GM12864 (cell line): ENCODE results near the gene CMTM1.

ENCODE experiments used
- DNase-seq: peaks from one replicate; pipeline ENCODE4 v3.0.0-alpha.2; 2011; ENCODE audit warnings: low read depth
- H3K4me3 ChIP-seq: 2 replicates; pipeline ENCODE4 v1.5.1; 2011; ENCODE audit warnings: mild to moderate bottlenecking, low read depth, low read length, control low read depth
- TF ChIP-seq, protein P1 (sequence below): IDR thresholded peaks from 2 replicates; pipeline ENCODE4 v1.5.1; 2011; ENCODE audit warnings: low read depth, mild to moderate bottlenecking, moderate library complexity, low read length, control low read depth, inconsistent platforms; ENCODE audit errors: missing control alignments

Gene CMTM1, protein sequence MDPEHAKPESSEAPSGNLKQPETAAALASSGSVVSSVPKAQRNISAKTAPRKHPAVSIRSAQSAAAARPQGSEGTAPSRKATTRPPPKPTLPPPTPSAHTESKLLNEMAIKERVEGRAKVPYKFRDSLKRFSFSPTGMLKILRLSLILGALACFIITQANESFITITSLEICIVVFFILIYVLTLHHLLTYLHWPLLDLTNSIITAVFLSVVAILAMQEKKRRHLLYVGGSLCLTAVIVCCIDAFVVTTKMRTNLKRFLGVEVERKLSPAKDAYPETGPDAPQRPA

DNA sequence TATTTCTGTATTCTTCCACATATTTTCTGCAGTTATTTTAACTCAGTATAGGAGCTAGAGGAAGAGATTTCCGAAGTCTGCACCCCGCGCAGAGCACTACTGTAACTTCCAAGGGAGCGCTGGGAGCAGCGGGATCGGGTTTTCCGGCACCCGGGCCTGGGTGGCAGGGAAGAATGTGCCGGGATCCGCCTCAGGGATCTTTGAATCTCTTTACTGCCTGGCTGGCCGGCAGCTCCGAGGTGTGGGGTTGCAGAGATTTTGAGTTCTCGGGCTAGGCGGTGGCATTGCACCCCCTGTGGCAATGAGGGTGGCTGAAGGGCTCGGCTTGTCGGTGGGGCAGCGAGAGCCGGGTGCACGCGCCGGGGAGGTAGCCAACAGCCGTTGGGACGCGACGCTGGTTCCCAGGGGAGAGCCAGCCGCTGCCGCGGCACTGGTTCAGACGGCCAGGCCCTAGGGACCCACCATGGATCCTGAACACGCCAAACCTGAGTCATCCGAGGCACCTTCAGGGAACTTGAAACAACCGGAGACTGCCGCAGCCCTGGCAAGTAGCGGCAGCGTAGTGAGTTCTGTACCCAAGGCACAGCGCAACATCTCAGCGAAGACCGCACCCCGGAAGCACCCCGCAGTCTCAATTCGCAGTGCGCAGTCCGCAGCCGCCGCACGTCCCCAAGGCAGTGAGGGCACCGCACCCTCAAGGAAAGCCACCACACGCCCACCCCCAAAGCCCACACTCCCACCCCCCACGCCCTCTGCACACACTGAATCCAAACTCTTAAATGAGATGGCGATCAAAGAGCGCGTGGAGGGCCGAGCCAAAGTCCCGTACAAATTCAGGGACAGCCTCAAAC lies at the start of gene CMTM1:
Gene CMTM1 (plus strand): TSS at position 389 of the 851 bp plus-strand sequence. CDS start 75 bp downstream, at position 464.
- no peak for DNase-seq
- H3K4me3 ChIP-seq, result no peak within 1 kb of the TSS
- TF ChIP-seq, protein P1, sequence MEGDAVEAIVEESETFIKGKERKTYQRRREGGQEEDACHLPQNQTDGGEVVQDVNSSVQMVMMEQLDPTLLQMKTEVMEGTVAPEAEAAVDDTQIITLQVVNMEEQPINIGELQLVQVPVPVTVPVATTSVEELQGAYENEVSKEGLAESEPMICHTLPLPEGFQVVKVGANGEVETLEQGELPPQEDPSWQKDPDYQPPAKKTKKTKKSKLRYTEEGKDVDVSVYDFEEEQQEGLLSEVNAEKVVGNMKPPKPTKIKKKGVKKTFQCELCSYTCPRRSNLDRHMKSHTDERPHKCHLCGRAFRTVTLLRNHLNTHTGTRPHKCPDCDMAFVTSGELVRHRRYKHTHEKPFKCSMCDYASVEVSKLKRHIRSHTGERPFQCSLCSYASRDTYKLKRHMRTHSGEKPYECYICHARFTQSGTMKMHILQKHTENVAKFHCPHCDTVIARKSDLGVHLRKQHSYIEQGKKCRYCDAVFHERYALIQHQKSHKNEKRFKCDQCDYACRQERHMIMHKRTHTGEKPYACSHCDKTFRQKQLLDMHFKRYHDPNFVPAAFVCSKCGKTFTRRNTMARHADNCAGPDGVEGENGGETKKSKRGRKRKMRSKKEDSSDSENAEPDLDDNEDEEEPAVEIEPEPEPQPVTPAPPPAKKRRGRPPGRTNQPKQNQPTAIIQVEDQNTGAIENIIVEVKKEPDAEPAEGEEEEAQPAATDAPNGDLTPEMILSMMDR, result no peak

DNA sequence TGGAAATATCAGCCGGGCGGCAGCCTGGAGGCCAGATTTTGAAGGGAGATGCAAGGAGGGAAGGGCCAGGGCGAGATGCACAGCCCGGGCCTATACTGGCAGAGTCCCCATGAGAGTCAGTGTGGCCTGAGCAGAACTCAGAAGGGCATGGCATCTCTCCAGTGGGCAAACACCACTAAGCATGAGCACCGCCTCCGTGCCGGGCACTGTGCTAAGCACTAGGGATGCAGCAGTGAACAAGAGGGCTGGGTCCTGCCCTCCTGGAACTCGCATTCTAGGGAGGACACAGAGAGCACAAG lies 49.8 kb upstream of the CMTM1 start:
- TF ChIP-seq, protein P1, result no peak
- no peak overlapping the region for H3K4me3 ChIP-seq
- no peak for DNase-seq

DNA sequence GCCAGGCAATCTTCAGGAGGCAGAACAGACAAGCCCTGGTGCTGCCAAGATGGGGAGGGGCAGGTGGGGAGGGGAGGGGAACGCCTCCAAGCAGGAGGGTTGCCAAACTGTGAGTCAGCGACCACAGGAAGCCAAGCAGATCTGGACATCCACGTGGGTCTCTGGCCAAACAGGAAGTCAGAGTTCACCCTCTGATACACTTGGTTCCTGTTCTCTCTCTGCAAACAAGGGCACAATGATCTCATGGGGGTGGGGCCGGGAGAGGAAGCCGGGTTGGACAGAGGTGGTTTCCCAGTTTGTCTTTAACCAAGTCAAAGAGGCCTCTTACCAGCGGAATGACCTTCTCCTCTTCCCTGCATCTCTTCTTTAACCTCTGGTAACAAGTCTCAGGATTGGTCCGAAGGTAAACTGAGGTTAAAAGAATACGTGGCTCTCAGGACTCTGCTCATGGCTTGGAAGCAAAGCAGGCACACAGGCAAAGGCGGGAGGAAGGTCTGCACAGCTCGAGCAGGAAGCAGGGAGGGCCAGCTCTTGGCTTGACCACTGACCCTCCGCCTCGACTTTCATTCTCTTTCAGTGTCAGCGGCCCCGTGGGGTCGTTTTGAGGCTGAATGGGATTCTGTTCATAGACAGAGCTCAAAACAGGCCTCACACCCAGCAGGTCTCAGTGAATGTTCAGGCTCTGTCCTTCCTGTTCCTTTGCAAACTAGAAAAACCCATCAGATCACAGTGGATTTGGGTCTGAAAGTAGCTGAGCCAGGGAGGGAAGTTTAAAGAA lies 49.2 kb upstream of the CMTM1 start:
- TF ChIP-seq, protein P1, result no peak
- peak overlapping the region; percentile 49 for H3K4me3 ChIP-seq
- peak; percentile 96 for DNase-seq

DNA sequence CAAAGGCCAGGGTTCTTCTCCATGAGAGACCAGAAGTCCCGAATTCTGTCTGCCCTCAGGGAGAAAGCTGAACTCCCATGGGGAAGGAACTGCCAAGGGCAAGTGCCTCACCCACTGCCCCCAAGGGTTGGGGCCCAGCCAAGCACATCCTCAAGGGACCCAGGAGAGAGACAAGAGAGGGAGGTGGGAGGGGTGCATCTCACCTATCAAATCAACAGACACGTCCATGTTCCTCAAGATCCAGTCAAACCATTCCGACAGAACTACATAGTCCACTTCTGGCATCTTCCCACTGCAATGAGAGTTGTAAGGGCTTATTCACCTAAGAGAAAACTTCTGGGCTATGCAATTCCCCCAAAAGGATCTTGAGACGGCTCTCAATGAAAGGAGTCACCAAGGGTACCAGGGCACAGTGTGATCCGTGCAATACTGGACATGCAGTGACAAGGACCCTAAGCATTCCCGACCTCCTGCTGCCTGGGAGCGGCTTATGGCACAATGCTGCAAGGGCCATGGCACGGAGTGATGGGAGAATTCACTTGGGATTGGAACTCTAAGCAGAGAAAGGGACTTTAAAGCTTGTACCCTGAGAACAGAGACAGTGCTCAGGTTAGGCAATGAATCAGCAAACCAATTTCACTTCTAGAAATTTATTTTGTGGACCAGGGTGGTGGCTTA lies 48.5 kb upstream of the CMTM1 start:
- DNase-seq, result no peak
- TF ChIP-seq, protein P1, result no peak
- H3K4me3 ChIP-seq, result peak overlapping the region; percentile 49; the same call in 1 of the 2 replicates

DNA sequence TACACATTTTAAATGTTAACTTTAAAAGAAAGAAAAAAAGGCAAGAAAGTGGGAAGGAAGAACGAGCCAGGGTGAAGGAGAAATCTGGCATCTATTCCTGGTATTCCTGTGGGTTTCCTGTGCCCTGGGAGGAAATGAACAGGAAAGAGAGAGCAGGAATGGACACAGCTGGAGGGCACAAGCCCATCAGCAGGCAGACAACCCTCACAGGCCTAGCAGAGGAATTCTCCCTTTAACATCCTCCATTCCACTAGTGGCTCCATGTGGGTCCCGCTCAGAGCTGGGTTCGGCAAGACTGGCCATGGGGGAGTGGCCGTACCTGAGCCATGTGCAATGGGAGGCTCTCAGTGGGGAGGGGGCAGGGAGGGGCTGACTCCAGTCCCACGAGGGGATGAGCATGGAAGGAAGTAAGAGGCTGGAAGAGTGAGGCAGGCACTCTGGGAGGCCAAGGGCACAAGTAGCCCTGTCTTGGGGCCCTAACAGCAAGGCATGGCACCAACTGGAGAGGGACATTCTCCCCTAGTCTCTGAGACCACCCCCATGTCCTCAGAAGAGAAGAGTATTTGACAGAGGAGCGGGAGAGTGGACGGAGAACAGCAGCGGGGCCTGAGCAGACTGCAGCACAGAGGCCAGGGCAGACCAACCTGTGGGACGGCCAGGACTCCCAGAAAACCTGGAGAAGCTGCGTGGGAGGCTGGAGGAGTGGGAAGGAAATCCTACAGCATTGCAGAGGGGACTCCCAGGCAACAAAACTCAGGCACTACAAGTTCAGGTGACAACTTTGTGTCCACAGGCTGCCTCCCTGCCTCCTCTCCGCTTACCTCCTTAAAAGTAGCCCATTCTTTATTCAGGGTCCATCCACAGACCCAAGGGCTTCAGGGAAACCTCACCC lies 46.5 kb upstream of the CMTM1 start:
- H3K4me3 ChIP-seq, result no peak overlapping the region
- TF ChIP-seq, protein P1, result no peak
- no peak for DNase-seq
